ENCODE data around the gene EPS15.

EPS15 gene

DNA sequence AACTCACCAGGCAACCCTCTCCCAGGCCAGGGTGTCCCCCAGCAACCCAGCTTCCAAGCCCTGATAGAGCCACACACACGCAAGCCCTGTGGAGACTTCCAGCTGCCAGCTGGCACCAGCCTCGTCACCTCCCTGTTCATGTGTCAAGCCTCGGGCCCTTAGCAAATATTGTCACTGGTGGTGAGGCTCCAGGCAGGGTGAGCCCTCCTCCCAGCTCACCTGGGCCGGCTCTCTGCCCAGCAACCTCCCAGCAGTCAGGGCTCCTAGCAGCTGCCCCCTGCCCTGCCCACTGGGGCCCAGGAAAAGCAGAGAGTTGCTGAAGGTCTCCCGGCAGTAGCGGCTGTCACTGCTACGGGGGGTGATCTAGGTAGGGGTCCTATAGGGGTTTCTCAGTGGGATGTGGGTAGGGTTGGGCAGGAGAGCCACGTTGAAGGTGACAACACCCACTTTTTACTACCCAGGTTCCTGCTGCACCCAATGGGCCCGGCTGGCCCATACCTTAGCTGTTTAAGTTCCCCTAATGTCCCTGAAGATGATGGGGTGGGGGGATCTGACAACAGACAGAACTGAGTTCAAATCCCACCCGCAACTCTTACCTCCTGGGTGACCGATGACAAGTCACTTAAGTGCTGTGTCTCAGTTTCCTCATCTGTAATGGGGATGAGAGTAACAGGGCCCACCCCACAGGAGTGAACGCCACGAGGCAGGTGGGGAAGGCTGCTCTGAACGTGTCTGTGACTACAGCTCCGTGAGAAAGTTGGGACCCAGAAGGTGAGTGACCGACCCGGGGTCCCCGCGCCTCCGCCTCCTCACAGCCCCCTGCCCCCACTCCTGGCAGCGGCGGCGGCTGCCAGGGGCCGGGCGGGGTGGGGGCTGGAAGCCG, 189.4 kb downstream of the EPS15 start:
- Histone ChIP-seq H3K36me3 (ENCODE audit: insufficient read depth, low read length) (no peaks in the 10 kb centered on the region), H3K4me1 (ENCODE audit: insufficient read depth, low read length, poor library complexity, severe bottlenecking) (peaks cover 10% of the 10 kb centered on the region), H3K9me3 (ENCODE audit: insufficient read depth, low read depth, low read length) (no peaks in the 10 kb centered on the region), H3K9me2 (replicated peaks; ENCODE audit: low read depth, low read length) (no peaks in the 10 kb centered on the region), H2AFZ (ENCODE audit: low read length) (no peak overlapping the region), H4K20me1 (ENCODE audit: insufficient read depth, low read length, poor library complexity, severe bottlenecking) (no peaks in the 10 kb centered on the region), H3K79me2 (ENCODE audit: insufficient read depth, low read length) (no peaks in the 10 kb centered on the region), H3K9ac (ENCODE audit: low read depth, low read length, poor library complexity, severe bottlenecking) (no peak overlapping the region), H3F3A (ENCODE audit: low read depth) (no peaks in the 10 kb centered on the region), H3K4me3 (ENCODE audit: low read length, poor library complexity, severe bottlenecking) (no peak overlapping the region), H3K4me2 (ENCODE audit: low read depth, low read length, poor library complexity, severe bottlenecking) (no peak overlapping the region), H3K27me3 (ENCODE audit: insufficient read depth, low read length, poor library complexity, severe bottlenecking) (no peaks in the 10 kb centered on the region)
- TF ChIP-seq, protein P1, sequence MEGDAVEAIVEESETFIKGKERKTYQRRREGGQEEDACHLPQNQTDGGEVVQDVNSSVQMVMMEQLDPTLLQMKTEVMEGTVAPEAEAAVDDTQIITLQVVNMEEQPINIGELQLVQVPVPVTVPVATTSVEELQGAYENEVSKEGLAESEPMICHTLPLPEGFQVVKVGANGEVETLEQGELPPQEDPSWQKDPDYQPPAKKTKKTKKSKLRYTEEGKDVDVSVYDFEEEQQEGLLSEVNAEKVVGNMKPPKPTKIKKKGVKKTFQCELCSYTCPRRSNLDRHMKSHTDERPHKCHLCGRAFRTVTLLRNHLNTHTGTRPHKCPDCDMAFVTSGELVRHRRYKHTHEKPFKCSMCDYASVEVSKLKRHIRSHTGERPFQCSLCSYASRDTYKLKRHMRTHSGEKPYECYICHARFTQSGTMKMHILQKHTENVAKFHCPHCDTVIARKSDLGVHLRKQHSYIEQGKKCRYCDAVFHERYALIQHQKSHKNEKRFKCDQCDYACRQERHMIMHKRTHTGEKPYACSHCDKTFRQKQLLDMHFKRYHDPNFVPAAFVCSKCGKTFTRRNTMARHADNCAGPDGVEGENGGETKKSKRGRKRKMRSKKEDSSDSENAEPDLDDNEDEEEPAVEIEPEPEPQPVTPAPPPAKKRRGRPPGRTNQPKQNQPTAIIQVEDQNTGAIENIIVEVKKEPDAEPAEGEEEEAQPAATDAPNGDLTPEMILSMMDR (conservative IDR thresholded peaks at IDR 0.05; ENCODE audit: low read length), result no peak
- TF ChIP-seq EZH2phosphoT487 (IDR thresholded peaks at IDR 0.05; ENCODE audit: borderline replicate concordance), result no peak

DNA sequence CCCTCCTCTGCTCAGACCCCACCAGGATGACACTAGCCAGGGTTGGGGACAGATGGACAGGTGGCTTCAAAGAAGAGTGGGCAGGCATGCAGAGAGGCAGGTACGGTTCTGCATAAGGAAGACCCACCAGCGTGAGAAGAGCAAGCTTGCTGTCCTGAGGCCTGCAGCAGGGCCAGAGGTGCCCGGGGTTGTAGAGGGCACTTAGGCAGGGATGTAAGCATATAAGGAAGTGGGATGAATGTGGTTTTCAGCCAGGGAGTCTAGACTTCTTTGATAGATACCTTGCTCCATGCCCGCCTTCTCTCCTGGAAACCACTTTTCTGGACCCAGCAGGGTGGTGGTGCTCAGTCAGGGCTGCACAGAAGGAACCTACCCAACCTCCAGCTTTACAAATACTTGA, 190.1 kb downstream of the EPS15 start:
- Histone ChIP-seq H2AFZ (ENCODE audit: low read length) (no peak overlapping the region), H4K20me1 (ENCODE audit: insufficient read depth, low read length, poor library complexity, severe bottlenecking) (no peaks in the 10 kb centered on the region), H3K9ac (ENCODE audit: low read depth, low read length, poor library complexity, severe bottlenecking) (no peak overlapping the region), H3K9me2 (replicated peaks; ENCODE audit: low read depth, low read length) (no peaks in the 10 kb centered on the region), H3K4me2 (ENCODE audit: low read depth, low read length, poor library complexity, severe bottlenecking) (no peak overlapping the region), H3K36me3 (ENCODE audit: insufficient read depth, low read length) (no peaks in the 10 kb centered on the region), H3K4me1 (ENCODE audit: insufficient read depth, low read length, poor library complexity, severe bottlenecking) (peaks cover 10% of the 10 kb centered on the region), H3K79me2 (ENCODE audit: insufficient read depth, low read length) (no peaks in the 10 kb centered on the region), H3K9me3 (ENCODE audit: insufficient read depth, low read depth, low read length) (no peaks in the 10 kb centered on the region), H3F3A (ENCODE audit: low read depth) (no peaks in the 10 kb centered on the region), H3K27me3 (ENCODE audit: insufficient read depth, low read length, poor library complexity, severe bottlenecking) (no peaks in the 10 kb centered on the region), H3K4me3 (ENCODE audit: low read length, poor library complexity, severe bottlenecking) (no peak overlapping the region)
- no peak for TF ChIP-seq EZH2phosphoT487 (IDR thresholded peaks at IDR 0.05; ENCODE audit: borderline replicate concordance)
- TF ChIP-seq, protein P1 (conservative IDR thresholded peaks at IDR 0.05; ENCODE audit: low read length), result no peak

DNA sequence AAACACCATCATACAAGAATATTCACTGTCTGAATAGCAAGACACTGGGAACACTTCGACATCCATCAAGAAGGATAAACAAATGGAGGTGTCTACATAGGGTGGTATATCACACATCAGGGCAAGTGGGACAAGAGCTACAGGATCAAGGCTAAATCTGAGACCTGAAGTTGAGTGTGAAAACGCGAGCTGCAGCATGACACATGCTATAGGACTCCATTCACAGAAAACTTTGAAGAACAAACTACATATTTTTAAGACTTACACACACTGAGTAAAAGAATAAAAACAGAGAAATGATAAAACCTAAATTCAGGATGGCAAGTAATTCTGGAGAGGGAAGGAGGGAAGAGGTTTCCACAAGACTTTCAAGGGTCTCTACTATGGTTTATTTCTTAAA, 190.8 kb downstream of the EPS15 start:
- no peaks in the 10 kb centered on the region for H4K20me1 ChIP-seq (ENCODE audit: insufficient read depth, low read length, poor library complexity, severe bottlenecking)
- no peaks in the 10 kb centered on the region for H3F3A ChIP-seq (ENCODE audit: low read depth)
- H3K4me2 ChIP-seq (ENCODE audit: low read depth, low read length, poor library complexity, severe bottlenecking), result no peak overlapping the region
- H3K4me3 ChIP-seq (ENCODE audit: low read length, poor library complexity, severe bottlenecking), result no peak overlapping the region
- no peaks in the 10 kb centered on the region for H3K9me2 ChIP-seq (replicated peaks; ENCODE audit: low read depth, low read length)
- TF ChIP-seq EZH2phosphoT487 (IDR thresholded peaks at IDR 0.05; ENCODE audit: borderline replicate concordance), result no peak
- TF ChIP-seq, protein P1 (conservative IDR thresholded peaks at IDR 0.05; ENCODE audit: low read length), result no peak
- H3K36me3 ChIP-seq (ENCODE audit: insufficient read depth, low read length), result no peaks in the 10 kb centered on the region
- no peaks in the 10 kb centered on the region for H3K79me2 ChIP-seq (ENCODE audit: insufficient read depth, low read length)
- no peaks in the 10 kb centered on the region for H3K9me3 ChIP-seq (ENCODE audit: insufficient read depth, low read depth, low read length)
- H3K4me1 ChIP-seq (ENCODE audit: insufficient read depth, low read length, poor library complexity, severe bottlenecking), result peaks cover 10% of the 10 kb centered on the region
- H3K27me3 ChIP-seq (ENCODE audit: insufficient read depth, low read length, poor library complexity, severe bottlenecking), result no peaks in the 10 kb centered on the region
- H2AFZ ChIP-seq (ENCODE audit: low read length), result no peak overlapping the region
- no peak overlapping the region for H3K9ac ChIP-seq (ENCODE audit: low read depth, low read length, poor library complexity, severe bottlenecking)

Measured in Loucy (cell line).